Endothelial cell of umbilical vein (primary cell): Measurements from ENCODE around the gene TRAPPC2L.

ENCODE experiments used
- CTCF ChIP-seq, 2 donors: IDR thresholded peaks; 1 replicate in 1 of 2; 2 replicates in 1 of 2; pipeline ENCODE4 v1.5.1; 2011; ENCODE audit warnings: low read length in 2 of 2, mild to moderate bottlenecking in 2 of 2, moderate library complexity in 2 of 2, control low read depth in 1 of 2, inconsistent platforms in 1 of 2, low read depth in 1 of 2; ENCODE audit not compliant: insufficient read depth in 1 of 2; ENCODE audit errors: extremely low read depth in 1 of 2
- EZH2 ChIP-seq: IDR thresholded peaks from 2 replicates; pipeline ENCODE4 v1.6.1; 2012; ENCODE audit warnings: borderline replicate concordance, low read depth, mild to moderate bottlenecking, moderate library complexity, low read length, inconsistent platforms; ENCODE audit not compliant: severe bottlenecking
- FOS ChIP-seq: IDR thresholded peaks from 2 replicates; pipeline ENCODE4 v1.6.1; 2011; ENCODE audit warnings: mild to moderate bottlenecking, low read length, moderate library complexity, borderline replicate concordance; ENCODE audit not compliant: insufficient read depth
- POLR2A ChIP-seq: IDR thresholded peaks from 2 replicates; pipeline ENCODE4 v1.6.1; 2012; ENCODE audit warnings: low read depth, mild to moderate bottlenecking, control low read depth, low read length
- POLR2AphosphoS5 ChIP-seq: IDR thresholded peaks from 2 replicates; pipeline ENCODE4 v1.6.1; 2012; ENCODE audit warnings: low read depth, mild to moderate bottlenecking, control low read depth, low read length, moderate library complexity; ENCODE audit not compliant: insufficient read depth

GRCh38 chr16:88903267-88903666 is 46.3 kb downstream of the TRAPPC2L start:
- TF ChIP-seq POLR2AphosphoS5 (no peak), CTCF (IDR thresholded peaks at IDR 0.05; ENCODE audit: extremely low read depth in 1 of 2, insufficient read depth in 1 of 2, low read depth in 1 of 2, low read length in 2 of 2) (no peak), FOS (no peak), EZH2 (no peak), POLR2A (no peak)
